IMR-90 (cell line): ENCODE data around the gene PSD.

Experiments used
- BHLHE40 ChIP-seq: fragments of 150-350 bp; IDR thresholded peaks from 2 replicates; pipeline ENCODE4 v1.6.1; 2016; ENCODE audit warnings: mild to moderate bottlenecking, low read depth, low read length
- CEBPB ChIP-seq: IDR thresholded peaks from 2 replicates; pipeline ENCODE4 v1.6.1; 2012; ENCODE audit warnings: low read depth, low read length, improper control_type of control experiment
- POLR2A ChIP-seq: IDR thresholded peaks from 2 replicates; pipeline ENCODE4 v1.6.1; 2012; ENCODE audit warnings: mild to moderate bottlenecking, low read depth, low read length
- RCOR1 ChIP-seq: IDR thresholded peaks from 2 replicates; pipeline ENCODE4 v1.6.1; 2012; ENCODE audit warnings: mild to moderate bottlenecking, low read length, improper control_type of control experiment; ENCODE audit not compliant: insufficient replicate concordance
- RFX5 ChIP-seq: IDR thresholded peaks from 2 replicates; pipeline ENCODE4 v1.8.0; 2012; ENCODE audit warnings: low read depth, mild to moderate bottlenecking, low read length, moderate library complexity
- TF ChIP-seq, protein P1 (sequence below): conservative IDR thresholded peaks from 2 replicates; pipeline ENCODE4 v1.5.1; 2012; ENCODE audit warnings: mild to moderate bottlenecking, low read depth, low read length, improper control_type of control experiment

DNA sequence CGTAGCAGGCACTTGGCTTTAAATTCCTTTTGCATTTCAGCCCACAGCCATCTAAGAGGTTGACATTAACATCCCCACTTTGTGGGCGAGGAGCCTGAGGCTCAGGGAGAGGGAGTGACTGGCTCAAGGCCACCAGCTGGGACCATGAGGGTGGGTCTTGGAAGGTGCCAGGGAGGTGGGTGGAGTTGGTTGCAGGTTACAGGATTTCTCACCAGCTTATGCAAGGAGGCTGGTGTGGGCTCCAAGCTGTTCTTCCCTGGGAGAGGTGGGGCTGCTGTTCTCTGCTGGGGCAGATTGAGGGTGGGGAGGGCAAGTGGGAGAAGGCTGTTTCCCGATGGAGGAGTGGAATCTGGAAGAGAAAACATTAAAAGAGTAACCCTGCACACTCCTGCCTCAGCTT, 46.9 kb upstream of the PSD start:
- TF ChIP-seq, protein P1, sequence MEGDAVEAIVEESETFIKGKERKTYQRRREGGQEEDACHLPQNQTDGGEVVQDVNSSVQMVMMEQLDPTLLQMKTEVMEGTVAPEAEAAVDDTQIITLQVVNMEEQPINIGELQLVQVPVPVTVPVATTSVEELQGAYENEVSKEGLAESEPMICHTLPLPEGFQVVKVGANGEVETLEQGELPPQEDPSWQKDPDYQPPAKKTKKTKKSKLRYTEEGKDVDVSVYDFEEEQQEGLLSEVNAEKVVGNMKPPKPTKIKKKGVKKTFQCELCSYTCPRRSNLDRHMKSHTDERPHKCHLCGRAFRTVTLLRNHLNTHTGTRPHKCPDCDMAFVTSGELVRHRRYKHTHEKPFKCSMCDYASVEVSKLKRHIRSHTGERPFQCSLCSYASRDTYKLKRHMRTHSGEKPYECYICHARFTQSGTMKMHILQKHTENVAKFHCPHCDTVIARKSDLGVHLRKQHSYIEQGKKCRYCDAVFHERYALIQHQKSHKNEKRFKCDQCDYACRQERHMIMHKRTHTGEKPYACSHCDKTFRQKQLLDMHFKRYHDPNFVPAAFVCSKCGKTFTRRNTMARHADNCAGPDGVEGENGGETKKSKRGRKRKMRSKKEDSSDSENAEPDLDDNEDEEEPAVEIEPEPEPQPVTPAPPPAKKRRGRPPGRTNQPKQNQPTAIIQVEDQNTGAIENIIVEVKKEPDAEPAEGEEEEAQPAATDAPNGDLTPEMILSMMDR = no peak
- TF ChIP-seq RCOR1 = no peak
- TF ChIP-seq POLR2A = no peak
- TF ChIP-seq RFX5 = no peak
- TF ChIP-seq CEBPB = no peak
- no peak for TF ChIP-seq BHLHE40
